ENCODE data around the gene DNAH5. TPM values are rescaled to one million over a fixed set of nuclear protein-coding genes. Genes with fewer than 3 reads are reported as not detected.

DNAH5 gene
- total and polyA plus RNA-seq, 2 donors (not counting 1 experiment from before 2014, with no cell fraction given), result not detected

DNA sequence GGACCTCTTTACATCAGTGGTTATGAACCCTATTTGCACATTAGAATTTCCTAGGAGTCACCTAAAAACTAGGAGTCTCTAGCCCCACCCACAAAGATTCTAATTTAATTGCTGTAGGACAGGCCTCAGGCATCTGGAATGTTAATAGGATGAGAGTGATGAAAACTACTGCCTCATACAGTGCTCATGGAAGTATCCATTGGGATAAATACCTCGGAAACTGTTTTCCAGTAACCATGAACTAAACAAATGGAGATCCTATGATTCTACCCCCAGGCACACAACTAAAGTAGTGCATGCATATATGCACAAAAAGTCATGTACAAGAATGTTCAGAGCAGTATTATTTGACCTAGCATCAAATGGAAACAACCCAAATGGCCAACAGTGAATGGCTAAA, 286.3 kb downstream of the DNAH5 start:
- Histone ChIP-seq H3K9ac (ENCODE audit: low read length) (no peak overlapping the region), H3K27ac (ENCODE audit: low read length in 2 of 2) (no peak overlapping the region), H4K20me1 (ENCODE audit: control insufficient read depth, insufficient read depth, low read length, poor library complexity, severe bottlenecking) (no peaks in the 10 kb centered on the region), H3K27me3 (replicated peaks in 1 of 4; ENCODE audit: control extremely low read depth in 1 of 4, control insufficient read depth in 3 of 4, insufficient read depth in 4 of 4, low read length in 3 of 4) (no peaks in the 10 kb centered on the region), H2AFZ (ENCODE audit: insufficient read depth, low read depth, low read length, poor library complexity, severe bottlenecking) (no peak overlapping the region), H3K79me2 (ENCODE audit: control insufficient read depth, insufficient read depth, low read length) (no peaks in the 10 kb centered on the region), H3K4me3 (ENCODE audit: control extremely low read depth in 1 of 5, extremely low read depth in 1 of 5, insufficient read depth in 1 of 5, low read depth in 2 of 5, low read length in 4 of 5) (no peak overlapping the region), H3K9me3 (ENCODE audit: control extremely low read depth in 1 of 3, control insufficient read depth in 2 of 3, insufficient read depth in 1 of 3, low read length in 2 of 3) (no peaks in the 10 kb centered on the region), H3K4me1 (ENCODE audit: control insufficient read depth in 2 of 2, insufficient read depth in 2 of 2, low read length in 2 of 2) (no peaks in the 10 kb centered on the region), H3K36me3 (replicated peaks in 1 of 2; ENCODE audit: control extremely low read depth in 1 of 2, control insufficient read depth in 1 of 2, extremely low read depth in 1 of 2, insufficient read depth in 2 of 2, low read length in 1 of 2) (no peaks in the 10 kb centered on the region), H3K4me2 (replicated peaks; ENCODE audit: low read depth, low read length, poor library complexity, severe bottlenecking) (no peak overlapping the region)
- H3K4me1 Mint-ChIP-seq, result no peaks in the 10 kb centered on the region
- intact Hi-C loops (cut with micrococcal nuclease), result no loop called here
- ChIA-PET CTCF (no interaction called here), POLR2A (no interaction called here)
- no peak for ATAC-seq (ENCODE audit: low read depth)
- no peak overlapping the region for H3K4me3 Mint-ChIP-seq
- no peaks in the 10 kb centered on the region for H3K27me3 Mint-ChIP-seq
- peaks cover 6% of the 10 kb centered on the region for H3K9me3 Mint-ChIP-seq (ENCODE audit: insufficient read depth)
- no peak overlapping the region for H3K27ac Mint-ChIP-seq
- no CpG with 5 or more reads among the region's 1 CpG for WGBS (ENCODE audit: insufficient coverage)
- TF ChIP-seq EZH2 (IDR thresholded peaks at IDR 0.05; ENCODE audit: borderline replicate concordance, insufficient read depth, low read depth, low read length, poor library complexity, severe bottlenecking), result no peak
- TF ChIP-seq CTCF (IDR thresholded peaks at IDR 0.05), result no peak
- no peak for DNase-seq

- Histone ChIP-seq H2AFZ (ENCODE audit: insufficient read depth, low read depth, low read length, poor library complexity, severe bottlenecking) (no peak overlapping the region), H3K79me2 (ENCODE audit: control insufficient read depth, insufficient read depth, low read length) (no peaks in the 10 kb centered on the region), H3K27me3 (replicated peaks in 1 of 4; ENCODE audit: control extremely low read depth in 1 of 4, control insufficient read depth in 3 of 4, insufficient read depth in 4 of 4, low read length in 3 of 4) (no peaks in the 10 kb centered on the region), H4K20me1 (ENCODE audit: control insufficient read depth, insufficient read depth, low read length, poor library complexity, severe bottlenecking) (no peaks in the 10 kb centered on the region), H3K4me3 (ENCODE audit: control extremely low read depth in 1 of 5, extremely low read depth in 1 of 5, insufficient read depth in 1 of 5, low read depth in 2 of 5, low read length in 4 of 5) (no peak overlapping the region), H3K4me1 (ENCODE audit: control insufficient read depth in 2 of 2, insufficient read depth in 2 of 2, low read length in 2 of 2) (no peaks in the 10 kb centered on the region), H3K4me2 (replicated peaks; ENCODE audit: low read depth, low read length, poor library complexity, severe bottlenecking) (no peak overlapping the region), H3K27ac (ENCODE audit: low read length in 2 of 2) (no peak overlapping the region), H3K36me3 (replicated peaks in 1 of 2; ENCODE audit: control extremely low read depth in 1 of 2, control insufficient read depth in 1 of 2, extremely low read depth in 1 of 2, insufficient read depth in 2 of 2, low read length in 1 of 2) (no peaks in the 10 kb centered on the region), H3K9ac (ENCODE audit: low read length) (no peak overlapping the region), H3K9me3 (ENCODE audit: control extremely low read depth in 1 of 3, control insufficient read depth in 2 of 3, insufficient read depth in 1 of 3, low read length in 2 of 3) (peaks cover 0 to 4% (median 0%) of the 10 kb centered on the region in 3 donors)
- H3K4me1 Mint-ChIP-seq, result no peaks in the 10 kb centered on the region
- intact Hi-C loops (cut with micrococcal nuclease), result no loop called here
- DNase-seq, result no peak
- no peak for TF ChIP-seq CTCF (IDR thresholded peaks at IDR 0.05)
- TF ChIP-seq EZH2 (IDR thresholded peaks at IDR 0.05; ENCODE audit: borderline replicate concordance, insufficient read depth, low read depth, low read length, poor library complexity, severe bottlenecking), result no peak
- H3K27me3 Mint-ChIP-seq, result no peaks in the 10 kb centered on the region
- no peak overlapping the region for H3K4me3 Mint-ChIP-seq
- ChIA-PET POLR2A (no interaction called here), CTCF (no interaction called here)
- no peak overlapping the region for H3K27ac Mint-ChIP-seq
- 64% methylated on average over 1 of the region's 2 CpGs for whole genome bisulfite sequencing (ENCODE audit: insufficient coverage)
- ATAC-seq (ENCODE audit: low read depth), result no peak
- peaks cover 12% of the 10 kb centered on the region for H3K9me3 Mint-ChIP-seq (ENCODE audit: insufficient read depth)
These were observed 290.8 kb downstream of the DNAH5 start for GRCh38 chr5:13653709-13654108.
